HepG2 (cell line): Measurements from ENCODE around the gene NRDC. TPM values are rescaled to one million over a fixed set of nuclear protein-coding genes. Genes with fewer than 3 reads are reported as not detected.

Experiments used
- ATAC-seq: fragments of 200-7000 bp; cut with Tn5 transposase; 3 replicates; pipeline ENCODE4 v1.9.1; 2020; ENCODE audit warnings: mild to moderate bottlenecking, moderate library complexity
- BruUV-seq: library from RNA; stranded (reverse); fragments of 400-500 nt; replicated peaks from 2 replicates; lab custom pipeline; 2021; lab: Mats Ljungman, UMichigan
- CTCF ChIA-PET: fragments of 300-600 bp; formaldehyde crosslinking; extraction: SDS; loops from one replicate; lab custom pipeline; 2021; ENCODE audit warnings: low total read pairs, inconsistent platforms, low intra/inter-chr PET ratio; lab: Yijun Ruan, JAX
- POLR2A ChIA-PET: fragments of 350-600 bp; sonication (Branson Sonifier 250); formaldehyde crosslinking; loops from one replicate; lab custom pipeline; 2020; ENCODE audit warnings: antibody characterized with exemption, inconsistent platforms; lab: Yijun Ruan, JAX
- DNase-seq: peaks from one replicate; pipeline ENCODE4 v3.0.0-alpha.2; 2015; ENCODE audit warnings: low spot score
- FAIRE-seq: peaks from 3 replicates; lab custom pipeline; 2011; peaks lifted over from hg19 to GRCh38; lab: Jason Lieb, UNC
- H2AFZ ChIP-seq: one replicate; pipeline ENCODE4 v1.6.1; 2011; ENCODE audit warnings: low read length, inconsistent platforms
- H3K27ac ChIP-seq: fragments of 300-600 bp; 3 replicates; pipeline ENCODE4 v1.8.0; 2011; ENCODE audit warnings: mixed run types, mild to moderate bottlenecking, mixed read lengths, low read length, inconsistent platforms; ENCODE audit not compliant: insufficient read depth; ENCODE audit errors: extremely low read length
- H3K27me3 ChIP-seq, 2 experiments: fragments of 200-600 bp in 1 of 2; 2 replicates in 1 of 2; 3 replicates in 1 of 2; pipeline versions ENCODE4 v1.6.0 to v1.8.0; 2011; ENCODE audit warnings: low read length in 2 of 2, mild to moderate bottlenecking in 2 of 2, moderate library complexity in 2 of 2, inconsistent platforms in 1 of 2; ENCODE audit not compliant: insufficient read depth in 2 of 2, control insufficient read depth in 1 of 2
- H3K36me3 ChIP-seq, 2 experiments: fragments of 200-600 bp in 1 of 2; replicated peaks in 1 of 2; 2 replicates in 1 of 2; 3 replicates in 1 of 2; pipeline versions ENCODE4 v1.5.1 to v1.8.0; 2011; ENCODE audit warnings: low read length in 2 of 2, inconsistent platforms in 1 of 2; ENCODE audit not compliant: insufficient read depth in 2 of 2, control insufficient read depth in 1 of 2
- H3K4me1 ChIP-seq: 2 replicates; pipeline ENCODE4 v1.5.1; 2012; ENCODE audit warnings: low read length, inconsistent platforms; ENCODE audit not compliant: insufficient read depth
- H3K4me2 ChIP-seq: 2 replicates; pipeline ENCODE4 v1.6.0; 2011; ENCODE audit warnings: low read depth, low read length, inconsistent platforms
- H3K4me3 ChIP-seq, 3 experiments: fragments of 200-600 bp in 1 of 3; sonication (generic), shearing (Covaris generic) in 1 of 3; replicated peaks in 1 of 3; 2 replicates each; pipeline ENCODE4 v1.5.1; 2011 to 2016; ENCODE audit warnings: low read length in 3 of 3, inconsistent platforms in 2 of 3, low read depth in 2 of 3, mild to moderate bottlenecking in 2 of 3, control low read depth in 1 of 3, mixed read lengths in 1 of 3; ENCODE audit not compliant: insufficient read depth in 1 of 3
- H3K79me2 ChIP-seq: one replicate; pipeline ENCODE4 v1.6.1; 2011; ENCODE audit warnings: low read length, inconsistent platforms; ENCODE audit not compliant: insufficient read depth
- H3K9ac ChIP-seq: 2 replicates; pipeline ENCODE4 v1.6.0; 2011; ENCODE audit warnings: mild to moderate bottlenecking, low read depth, low read length, inconsistent platforms; ENCODE audit not compliant: insufficient read depth
- H3K9me3 ChIP-seq: 2 replicates; pipeline ENCODE4 v1.5.1; 2012; ENCODE audit warnings: mild to moderate bottlenecking, low read length
- H4K20me1 ChIP-seq: 2 replicates; pipeline ENCODE4 v1.6.0; 2011; ENCODE audit warnings: inconsistent platforms, mild to moderate bottlenecking, low read length, moderate library complexity; ENCODE audit not compliant: insufficient read depth
- ZC3H4 ChIP-seq: sonication (generic); formaldehyde crosslinking; IDR thresholded peaks from 2 replicates; pipeline ENCODE4 v1.4.0; 2020; ENCODE audit warnings: missing genetic modification reagents, borderline replicate concordance
- ZNF841 ChIP-seq: sonication (generic); formaldehyde crosslinking; IDR thresholded peaks from 2 replicates; pipeline ENCODE4 v1.8.1; 2023; ENCODE audit warnings: missing genetic modification reagents, borderline replicate concordance
- ZSCAN22 ChIP-seq: sonication (generic); formaldehyde crosslinking; IDR thresholded peaks from 2 replicates; pipeline ENCODE4 v1.4.0; 2020; ENCODE audit warnings: mild to moderate bottlenecking, missing genetic modification reagents
- WGBS: methylation state at CpG from one replicate; pipeline ENCODE4 v1.1.6; 2017; ENCODE audit warnings: low lambda C conversion rate; 5-methylcytosine and 5-hydroxymethylcytosine counted together
- in situ Hi-C: cut with HindIII; loops from 2 replicates; pipeline ENCODE4 v1.10.0; 2017; ENCODE audit warnings: low pct_unique_long_range_greater_than_20kb; ENCODE audit not compliant: extremely low pct_ligation_motif_present
- intact Hi-C: fragments of 100-400 bp; cut with micrococcal nuclease; formaldehyde crosslinking; loops from one replicate; pipeline ENCODE4 v1.10.0; 2022; ENCODE audit not compliant: unreplicated experiment
- polyA plus RNA-seq, 8 experiments: library from polyadenylated mRNA; depleted of rRNA in 3 of 8; stranded (reverse) in 7 of 8; unstranded in 1 of 8; fragments of >200 nt; fragmentation: Illumina TruSeq in 4 of 8; extraction: Trizol in 4 of 8; gene quantifications; 2 replicates each; pipeline versions ENCODE4 v1.2.1 to v1.2.3, GENCODE V29; 2011 to 2016; ENCODE audit warnings: low read depth in 4 of 8, missing spikeins in 1 of 8, mixed read lengths in 1 of 8; ENCODE audit not compliant: insufficient read depth in 1 of 8
- total RNA-seq, 5 experiments: library from RNA; depleted of rRNA; stranded (reverse); fragments of >200 nt; fragmentation: Illumina TruSeq; extraction: Trizol; gene quantifications; 2 replicates each; pipeline ENCODE4 v1.2.3, GENCODE V29; 2016; ENCODE audit warnings: low read depth in 1 of 5
- TF ChIP-seq, protein P1 (sequence below): sonication (generic); formaldehyde crosslinking; IDR thresholded peaks from 2 replicates; pipeline ENCODE4 v1.4.0; 2020; ENCODE audit warnings: mild to moderate bottlenecking, missing genetic modification reagents
- TF ChIP-seq, protein P2 (sequence below): sonication (generic); formaldehyde crosslinking; IDR thresholded peaks from 2 replicates; pipeline ENCODE4 v1.5.1; 2020; ENCODE audit warnings: missing genetic modification reagents, mild to moderate bottlenecking, borderline replicate concordance
- TF ChIP-seq, protein P3 (sequence below): sonication (generic); formaldehyde crosslinking; conservative IDR thresholded peaks from 2 replicates; pipeline ENCODE4 v1.4.0; 2020; ENCODE audit warnings: mild to moderate bottlenecking, missing genetic modification reagents, moderate library complexity

NRDC gene
- total and polyA plus RNA-seq, 2 of the 13 experiments (the other 11 are each of a cell fraction or from before 2014, with no cell fraction given), result 57.6 to 64.9 TPM

DNA sequence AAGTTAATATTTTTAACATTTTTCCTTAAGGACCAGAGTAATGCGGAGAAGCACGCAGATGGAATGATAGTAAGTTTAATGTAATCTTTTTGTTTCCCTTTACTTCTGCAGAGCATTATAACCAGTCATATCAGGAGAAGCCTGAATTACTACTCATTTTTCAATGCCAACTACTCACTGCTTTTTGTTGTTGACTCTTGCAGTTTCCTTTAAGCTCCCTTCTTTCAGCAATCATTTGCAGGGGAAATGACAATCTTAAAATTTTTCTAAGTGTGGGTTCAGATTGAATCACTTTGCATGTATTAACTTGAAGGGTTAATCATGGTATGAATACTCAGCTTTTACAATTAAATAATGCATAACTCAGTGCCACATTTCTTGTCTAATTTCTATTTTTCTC is 122.2 kb downstream of the NRDC start:
- in situ Hi-C loops, result no loop called here
- TF ChIP-seq, protein P1, sequence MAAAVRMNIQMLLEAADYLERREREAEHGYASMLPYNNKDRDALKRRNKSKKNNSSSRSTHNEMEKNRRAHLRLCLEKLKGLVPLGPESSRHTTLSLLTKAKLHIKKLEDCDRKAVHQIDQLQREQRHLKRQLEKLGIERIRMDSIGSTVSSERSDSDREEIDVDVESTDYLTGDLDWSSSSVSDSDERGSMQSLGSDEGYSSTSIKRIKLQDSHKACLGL, result no peak
- TF ChIP-seq, protein P2, sequence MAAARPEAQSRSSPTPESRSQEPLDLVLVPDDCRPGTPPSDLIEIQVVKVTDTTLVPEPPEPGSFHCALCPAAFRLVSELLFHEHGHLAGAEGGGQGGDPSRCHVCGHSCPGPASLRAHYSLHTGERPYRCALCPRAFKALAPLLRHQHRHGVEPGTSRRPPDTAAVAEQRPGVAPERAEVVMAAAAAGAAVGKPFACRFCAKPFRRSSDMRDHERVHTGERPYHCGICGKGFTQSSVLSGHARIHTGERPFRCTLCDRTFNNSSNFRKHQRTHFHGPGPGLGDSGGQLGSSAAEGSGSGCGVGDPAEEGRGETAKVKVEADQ, result no peak
- TF ChIP-seq, protein P3, sequence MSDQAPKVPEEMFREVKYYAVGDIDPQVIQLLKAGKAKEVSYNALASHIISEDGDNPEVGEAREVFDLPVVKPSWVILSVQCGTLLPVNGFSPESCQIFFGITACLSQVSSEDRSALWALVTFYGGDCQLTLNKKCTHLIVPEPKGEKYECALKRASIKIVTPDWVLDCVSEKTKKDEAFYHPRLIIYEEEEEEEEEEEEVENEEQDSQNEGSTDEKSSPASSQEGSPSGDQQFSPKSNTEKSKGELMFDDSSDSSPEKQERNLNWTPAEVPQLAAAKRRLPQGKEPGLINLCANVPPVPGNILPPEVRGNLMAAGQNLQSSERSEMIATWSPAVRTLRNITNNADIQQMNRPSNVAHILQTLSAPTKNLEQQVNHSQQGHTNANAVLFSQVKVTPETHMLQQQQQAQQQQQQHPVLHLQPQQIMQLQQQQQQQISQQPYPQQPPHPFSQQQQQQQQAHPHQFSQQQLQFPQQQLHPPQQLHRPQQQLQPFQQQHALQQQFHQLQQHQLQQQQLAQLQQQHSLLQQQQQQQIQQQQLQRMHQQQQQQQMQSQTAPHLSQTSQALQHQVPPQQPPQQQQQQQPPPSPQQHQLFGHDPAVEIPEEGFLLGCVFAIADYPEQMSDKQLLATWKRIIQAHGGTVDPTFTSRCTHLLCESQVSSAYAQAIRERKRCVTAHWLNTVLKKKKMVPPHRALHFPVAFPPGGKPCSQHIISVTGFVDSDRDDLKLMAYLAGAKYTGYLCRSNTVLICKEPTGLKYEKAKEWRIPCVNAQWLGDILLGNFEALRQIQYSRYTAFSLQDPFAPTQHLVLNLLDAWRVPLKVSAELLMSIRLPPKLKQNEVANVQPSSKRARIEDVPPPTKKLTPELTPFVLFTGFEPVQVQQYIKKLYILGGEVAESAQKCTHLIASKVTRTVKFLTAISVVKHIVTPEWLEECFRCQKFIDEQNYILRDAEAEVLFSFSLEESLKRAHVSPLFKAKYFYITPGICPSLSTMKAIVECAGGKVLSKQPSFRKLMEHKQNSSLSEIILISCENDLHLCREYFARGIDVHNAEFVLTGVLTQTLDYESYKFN (CRISPR knock-in tag), result no peak
- TF ChIP-seq ZSCAN22 (no peak), ZC3H4 (CRISPR knock-in tag) (no peak), ZNF841 (CRISPR knock-in tag) (no peak)
- Histone ChIP-seq H4K20me1 (no peaks in the 10 kb centered on the region), H3K4me1 (no peaks in the 10 kb centered on the region), H2AFZ (no peak overlapping the region), H3K9ac (no peak overlapping the region), H3K4me3 (no peak overlapping the region), H3K36me3 (peaks cover 8 to 51% of the 10 kb centered on the region in 2 experiments), H3K79me2 (no peaks in the 10 kb centered on the region), H3K27me3 (no peaks in the 10 kb centered on the region), H3K27ac (no peak overlapping the region), H3K9me3 (no peaks in the 10 kb centered on the region), H3K4me2 (no peak overlapping the region)
- WGBS, result 94% methylated on average over 2 of the region's 2 CpGs
- ChIA-PET POLR2A (no interaction called here), CTCF (no interaction called here)
- DNase-seq, result no peak
- no TSS peak for BruUV-seq
- intact Hi-C loops, result no loop called here
- no peak for FAIRE-seq
- ATAC-seq, result no peak
